CD4-positive, alpha-beta T cell treated with Interleukin-6 for 4 hours (primary cell): ENCODE data around the gene MORN4.

ENCODE experiments used
- DNase-seq: peaks from one replicate; pipeline ENCODE4 v3.0.0-alpha.2; 2020; ENCODE audit warnings: mixed read lengths

The MORN4 gene

GRCh38 chr10:97572214-97572989, 60.9 kb downstream of the MORN4 start, which contains the start of gene ANKRD2:
Gene ANKRD2, plus strand, starts transcription at chr10:97572779. Its CDS starts 10 bp downstream, at chr10:97572789.
- peak; percentile 50 for DNase-seq

GRCh38 chr10:97571622-97572021, 61.7 kb downstream of the MORN4 start:
- no peak for DNase-seq

GRCh38 chr10:97570789-97571471, 62.4 kb downstream of the MORN4 start:
- no peak for DNase-seq

GRCh38 chr10:97570146-97570788, 63.0 kb downstream of the MORN4 start:
- no peak for DNase-seq

GRCh38 chr10:97567891-97568290, 65.4 kb downstream of the MORN4 start:
- DNase-seq = no peak

- no peak for DNase-seq
Observed at GRCh38 chr10:97566336-97566996, 66.8 kb downstream of the MORN4 start.

GRCh38 chr10:97564776-97565175, 68.5 kb downstream of the MORN4 start:
- DNase-seq = no peak
